OCI-LY7 (cell line): Measurements from ENCODE around the gene BSPRY. TPM values are rescaled to one million over a fixed set of nuclear protein-coding genes. Genes with fewer than 3 reads are reported as not detected.

Experiments used
- BruUV-seq: library from RNA; stranded (reverse); fragments of 400-500 nt; replicated peaks from 2 replicates; lab custom pipeline; 2021; lab: Mats Ljungman, UMichigan
- CTCF ChIA-PET: fragments of 300-600 bp; sonication (Branson Sonifier 250); formaldehyde crosslinking; loops from one replicate; lab custom pipeline; 2022; ENCODE audit warnings: antibody characterized with exemption; ENCODE audit not compliant: unreplicated experiment; lab: Charles Lee
- POLR2A ChIA-PET: fragments of 300-600 bp; sonication (Branson Sonifier 250); formaldehyde crosslinking; loops from one replicate; lab custom pipeline; 2022; ENCODE audit warnings: antibody characterized with exemption; lab: Charles Lee
- DNase-seq: peaks from one replicate; pipeline ENCODE4 v3.0.0-alpha.2; 2015; ENCODE audit warnings: low spot score
- H2AFZ ChIP-seq: fragments of 200-600 bp; sonication (generic), shearing (Covaris generic); 2 replicates; pipeline ENCODE4 v1.6.1; 2014; ENCODE audit warnings: mild to moderate bottlenecking, antibody characterized with exemption, low read length, moderate library complexity
- H3K27ac ChIP-seq: fragments of 200-600 bp; sonication (generic); 2 replicates; pipeline ENCODE4 v1.5.1; 2014; ENCODE audit warnings: mixed run types, low read depth, mild to moderate bottlenecking, moderate library complexity, low read length, inconsistent platforms; ENCODE audit not compliant: poor library complexity, severe bottlenecking
- H3K36me3 ChIP-seq: fragments of 200-600 bp; sonication (generic); 2 replicates; pipeline ENCODE4 v1.6.1; 2014; ENCODE audit warnings: mild to moderate bottlenecking, antibody characterized with exemption, low read length, moderate library complexity, mixed read lengths; ENCODE audit not compliant: insufficient read depth
- H3K4me1 ChIP-seq: fragments of 200-600 bp; sonication (generic); 2 replicates; pipeline ENCODE4 v1.5.1; 2014; ENCODE audit warnings: mild to moderate bottlenecking, low read length; ENCODE audit not compliant: insufficient read depth, poor library complexity, severe bottlenecking
- H3K4me2 ChIP-seq: fragments of 200-600 bp; sonication (generic); 2 replicates; pipeline ENCODE4 v1.6.1; 2014; ENCODE audit warnings: mild to moderate bottlenecking, low read length
- H3K4me3 ChIP-seq: fragments of 200-600 bp; sonication (generic); 2 replicates; pipeline ENCODE4 v1.5.1; 2014; ENCODE audit warnings: mild to moderate bottlenecking, low read depth, low read length; ENCODE audit not compliant: poor library complexity, severe bottlenecking
- H3K79me2 ChIP-seq: fragments of 200-600 bp; sonication (generic); 2 replicates; pipeline ENCODE4 v1.6.1; 2016; ENCODE audit warnings: low read depth, mild to moderate bottlenecking, low read length, moderate library complexity, mixed read lengths; ENCODE audit not compliant: insufficient read depth
- H3K9me2 ChIP-seq: fragments of 200-600 bp; sonication (generic); 2 replicates; pipeline ENCODE4 v1.6.1; 2016; ENCODE audit warnings: mild to moderate bottlenecking, low read length, mixed read lengths; ENCODE audit not compliant: insufficient read depth
- H3K9me3 ChIP-seq: fragments of 200-600 bp; sonication (generic); 2 replicates; pipeline ENCODE4 v1.6.1; 2014; ENCODE audit warnings: mild to moderate bottlenecking, mixed run types, low read length, mixed read lengths
- H4K20me1 ChIP-seq: fragments of 200-600 bp; sonication (generic); 2 replicates; pipeline ENCODE4 v1.6.1; 2014; ENCODE audit warnings: mild to moderate bottlenecking, antibody characterized with exemption, low read length, moderate library complexity, mixed read lengths; ENCODE audit not compliant: insufficient read depth
- EZH2phosphoT487 ChIP-seq: fragments of 200-600 bp; sonication (generic); IDR thresholded peaks from 2 replicates; pipeline ENCODE4 v1.6.1; 2018; ENCODE audit warnings: low read depth, borderline replicate concordance, mild to moderate bottlenecking, mixed run types, antibody characterized with exemption, low read length, moderate library complexity, mixed read lengths
- intact Hi-C: fragments of 100-400 bp; cut with micrococcal nuclease; formaldehyde crosslinking; loops from one replicate; pipeline ENCODE4 v1.10.0; 2022; ENCODE audit not compliant: unreplicated experiment
- total RNA-seq, 2 experiments: library from RNA; depleted of rRNA in 1 of 2; stranded (reverse); fragments of >200 nt in 1 of 2; shearing (Covaris generic) in 1 of 2; gene quantifications; 2 replicates each; pipeline ENCODE4 v1.2.3, GENCODE V29; 2014 to 2022
- TF ChIP-seq, protein P1 (sequence below): fragments of 200-600 bp; sonication (generic); conservative IDR thresholded peaks from 2 replicates; pipeline ENCODE4 v1.5.1; 2014; ENCODE audit warnings: mild to moderate bottlenecking, antibody characterized with exemption, low read length, moderate library complexity, mixed read lengths

The BSPRY gene
- total RNA-seq, 2 experiments from 2014 or later = 0.54 to 0.82 TPM

DNA sequence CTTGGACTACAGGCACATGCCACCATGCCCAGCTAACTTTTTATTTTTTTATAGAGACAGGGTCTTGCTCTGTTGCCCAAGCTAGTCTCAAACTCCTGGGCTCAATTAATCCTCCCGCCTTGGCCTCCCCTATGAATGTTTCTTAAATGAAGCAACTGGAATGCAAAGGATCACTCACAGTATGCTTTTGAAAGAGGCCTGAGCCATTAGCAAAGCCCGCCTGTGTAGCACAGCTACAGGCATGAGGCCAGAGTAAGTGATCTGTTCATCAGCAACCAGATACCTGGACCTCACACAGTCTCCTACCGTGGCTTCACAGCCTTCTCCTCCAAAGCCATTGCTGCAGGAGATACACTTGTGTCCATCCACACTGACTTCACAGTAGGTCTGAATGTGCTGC is 29.3 kb upstream of the BSPRY start:
- Histone ChIP-seq H2AFZ (no peak overlapping the region), H3K9me2 (no peaks in the 10 kb centered on the region), H3K4me1 (no peaks in the 10 kb centered on the region), H3K36me3 (no peaks in the 10 kb centered on the region), H3K79me2 (no peaks in the 10 kb centered on the region), H3K9me3 (no peaks in the 10 kb centered on the region), H3K27ac (no peak overlapping the region), H4K20me1 (no peaks in the 10 kb centered on the region), H3K4me3 (no peak overlapping the region), H3K4me2 (no peak overlapping the region)
- no TSS peak for BruUV-seq
- ChIA-PET CTCF (no interaction called here), POLR2A (interaction anchor here (0.9 to 1.1 kb wide), 3 partner anchors 23 to 340 kb away, joined by 3 to 5 read pairs (median 5); no protein-coding TSS in a partner anchor)
- TF ChIP-seq, protein P1, sequence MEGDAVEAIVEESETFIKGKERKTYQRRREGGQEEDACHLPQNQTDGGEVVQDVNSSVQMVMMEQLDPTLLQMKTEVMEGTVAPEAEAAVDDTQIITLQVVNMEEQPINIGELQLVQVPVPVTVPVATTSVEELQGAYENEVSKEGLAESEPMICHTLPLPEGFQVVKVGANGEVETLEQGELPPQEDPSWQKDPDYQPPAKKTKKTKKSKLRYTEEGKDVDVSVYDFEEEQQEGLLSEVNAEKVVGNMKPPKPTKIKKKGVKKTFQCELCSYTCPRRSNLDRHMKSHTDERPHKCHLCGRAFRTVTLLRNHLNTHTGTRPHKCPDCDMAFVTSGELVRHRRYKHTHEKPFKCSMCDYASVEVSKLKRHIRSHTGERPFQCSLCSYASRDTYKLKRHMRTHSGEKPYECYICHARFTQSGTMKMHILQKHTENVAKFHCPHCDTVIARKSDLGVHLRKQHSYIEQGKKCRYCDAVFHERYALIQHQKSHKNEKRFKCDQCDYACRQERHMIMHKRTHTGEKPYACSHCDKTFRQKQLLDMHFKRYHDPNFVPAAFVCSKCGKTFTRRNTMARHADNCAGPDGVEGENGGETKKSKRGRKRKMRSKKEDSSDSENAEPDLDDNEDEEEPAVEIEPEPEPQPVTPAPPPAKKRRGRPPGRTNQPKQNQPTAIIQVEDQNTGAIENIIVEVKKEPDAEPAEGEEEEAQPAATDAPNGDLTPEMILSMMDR = no peak
- TF ChIP-seq EZH2phosphoT487 = no peak
- intact Hi-C loops = no loop called here
- DNase-seq = no peak

DNA sequence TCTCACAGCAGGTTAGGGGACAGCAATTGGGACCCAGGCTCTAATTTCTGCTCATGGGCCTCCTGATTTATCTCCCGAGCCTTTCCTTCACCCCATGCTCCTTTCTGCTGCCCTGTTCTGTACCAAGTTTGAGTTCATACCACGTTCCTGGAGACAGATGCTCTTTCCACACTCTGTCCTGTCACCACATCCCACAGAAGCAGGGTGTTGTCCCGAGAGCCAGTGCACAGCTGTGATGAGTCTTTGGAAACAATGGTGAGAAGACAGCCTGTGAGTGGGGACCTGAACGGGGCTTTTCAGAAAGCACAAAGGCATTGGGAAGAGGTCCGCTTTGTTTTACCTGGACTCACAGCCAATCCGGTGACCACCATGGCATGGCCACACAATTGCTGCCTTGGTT is 26.7 kb upstream of the BSPRY start:
- no peaks in the 10 kb centered on the region for H3K9me3 ChIP-seq
- CTCF ChIA-PET = no interaction called here
- POLR2A ChIA-PET = no interaction called here

DNA sequence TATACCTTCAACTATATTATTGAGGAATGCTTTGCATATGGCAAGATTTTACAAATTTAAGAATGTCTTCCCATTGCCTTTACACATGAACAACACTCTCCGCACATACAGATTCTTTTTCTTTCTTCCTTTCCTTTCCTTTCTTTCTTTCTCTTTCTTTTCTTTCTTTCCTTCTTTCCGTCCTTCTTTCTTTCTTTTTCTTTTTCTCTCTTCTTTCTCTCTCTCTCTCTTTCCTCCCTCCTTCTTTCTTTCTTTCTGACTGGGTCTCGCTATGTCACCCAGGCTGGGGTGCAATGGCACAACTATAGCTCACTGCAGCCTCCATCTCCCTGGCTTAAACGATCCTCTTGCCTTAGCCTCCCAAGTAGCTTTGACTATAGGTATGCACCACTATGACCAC is 23.1 kb upstream of the BSPRY start:
- Histone ChIP-seq H3K9me2 (no peaks in the 10 kb centered on the region), H4K20me1 (no peaks in the 10 kb centered on the region), H3K9me3 (no peaks in the 10 kb centered on the region), H3K4me2 (no peak overlapping the region), H3K4me3 (no peak overlapping the region), H3K27ac (no peak overlapping the region), H3K36me3 (no peaks in the 10 kb centered on the region), H3K4me1 (no peaks in the 10 kb centered on the region), H2AFZ (no peak overlapping the region), H3K79me2 (no peaks in the 10 kb centered on the region)
- intact Hi-C loops = no loop called here
- no TSS peak for BruUV-seq
- POLR2A ChIA-PET = interaction anchor here (0.6 to 1.2 kb wide), 3 partner anchors 29 to 263 kb away, joined by 3 to 6 read pairs (median 3); no protein-coding TSS in a partner anchor
- CTCF ChIA-PET = no interaction called here
- no peak for DNase-seq
- TF ChIP-seq EZH2phosphoT487 = no peak
- TF ChIP-seq, protein P1 = no peak

More for the DNA sequence above, 26.7 kb upstream of the BSPRY start:
- Histone ChIP-seq H2AFZ (no peak overlapping the region), H3K4me2 (no peak overlapping the region), H4K20me1 (no peaks in the 10 kb centered on the region), H3K4me1 (no peaks in the 10 kb centered on the region), H3K36me3 (no peaks in the 10 kb centered on the region), H3K4me3 (no peak overlapping the region), H3K79me2 (no peaks in the 10 kb centered on the region), H3K9me2 (no peaks in the 10 kb centered on the region), H3K27ac (no peak overlapping the region)
- DNase-seq = no peak
- TF ChIP-seq, protein P1 = no peak
- TF ChIP-seq EZH2phosphoT487 = no peak
- intact Hi-C loops = no loop called here
- BruUV-seq = no TSS peak
